ENCODE data around the gene CCDC47. TPM values are rescaled to one million over a fixed set of nuclear protein-coding genes. Genes with fewer than 3 reads are reported as not detected.
"Not testable (repeated sequence)": the region's sequence is repeated elsewhere in the genome, so short reads cannot be mapped to it uniquely, and the experiment has no call there.

The CCDC47 gene
- total RNA-seq, 1 donor from 2014 or later: 55.9 TPM

- H3K36me3 Mint-ChIP-seq: peaks cover 2% of the 10 kb centered on the region
- no peaks in the 10 kb centered on the region for H3K9me3 Mint-ChIP-seq
- H3K4me1 Mint-ChIP-seq: peaks cover 3% of the 10 kb centered on the region
- H3K4me3 Mint-ChIP-seq: no peak overlapping the region
- no peak for TF ChIP-seq CTCF (IDR thresholded peaks at IDR 0.05; ENCODE audit: unreplicated experiment)
- no peaks in the 10 kb centered on the region for H3K27me3 Mint-ChIP-seq (ENCODE audit: low read depth)
- H3K27ac Mint-ChIP-seq: no peak overlapping the region
- DNase-seq (ENCODE audit: low spot score in 2 of 2, unreplicated experiment in 2 of 2): no peak
These were observed 37.7 kb downstream of the CCDC47 start for GRCh38 chr17:63735691-63736090.

GRCh38 chr17:63722403-63722802, 51.0 kb downstream of the CCDC47 start:
- Mint-ChIP-seq H3K27me3 (ENCODE audit: low read depth) (no peaks in the 10 kb centered on the region), H3K4me1 (no peaks in the 10 kb centered on the region), H3K9me3 (no peaks in the 10 kb centered on the region), H3K36me3 (peaks cover 10% of the 10 kb centered on the region), H3K27ac (no peak overlapping the region), H3K4me3 (no peak overlapping the region)
- no peak for TF ChIP-seq CTCF (IDR thresholded peaks at IDR 0.05; ENCODE audit: unreplicated experiment)
- no peak for DNase-seq (ENCODE audit: low spot score in 2 of 2, unreplicated experiment in 2 of 2)

- H3K27me3 Mint-ChIP-seq (ENCODE audit: low read depth); H3K9me3 Mint-ChIP-seq; H3K4me3 Mint-ChIP-seq; H3K4me1 Mint-ChIP-seq; H3K27ac Mint-ChIP-seq; H3K36me3 Mint-ChIP-seq; DNase-seq (ENCODE audit: low spot score in 2 of 2, unreplicated experiment in 2 of 2): not testable (repeated sequence)
These were observed 53.2 kb downstream of the CCDC47 start for GRCh38 chr17:63720194-63720593.

GRCh38 chr17:63718988-63719387, 54.4 kb downstream of the CCDC47 start:
- Mint-ChIP-seq H3K9me3 (no peaks in the 10 kb centered on the region), H3K36me3 (peaks cover 10% of the 10 kb centered on the region), H3K4me3 (no peak overlapping the region), H3K27ac (no peak overlapping the region), H3K4me1 (no peaks in the 10 kb centered on the region), H3K27me3 (ENCODE audit: low read depth) (no peaks in the 10 kb centered on the region)
- no peak for TF ChIP-seq CTCF (IDR thresholded peaks at IDR 0.05; ENCODE audit: unreplicated experiment)
- DNase-seq (ENCODE audit: low spot score in 2 of 2, unreplicated experiment in 2 of 2): no peak

- DNase-seq (ENCODE audit: low spot score in 2 of 2, unreplicated experiment in 2 of 2): no peak
- Mint-ChIP-seq H3K27ac (no peak overlapping the region), H3K4me1 (no peaks in the 10 kb centered on the region), H3K4me3 (no peak overlapping the region), H3K9me3 (no peaks in the 10 kb centered on the region), H3K27me3 (ENCODE audit: low read depth) (no peaks in the 10 kb centered on the region), H3K36me3 (peaks cover 20% of the 10 kb centered on the region)
- TF ChIP-seq CTCF (IDR thresholded peaks at IDR 0.05; ENCODE audit: unreplicated experiment): no peak
These were observed 57.0 kb downstream of the CCDC47 start for GRCh38 chr17:63716426-63716825.

- Mint-ChIP-seq H3K9me3 (no peaks in the 10 kb centered on the region), H3K4me3 (no peak overlapping the region), H3K27ac (no peak overlapping the region), H3K4me1 (no peaks in the 10 kb centered on the region), H3K36me3 (peaks cover 20% of the 10 kb centered on the region), H3K27me3 (ENCODE audit: low read depth) (no peaks in the 10 kb centered on the region)
- DNase-seq (ENCODE audit: low spot score in 2 of 2, unreplicated experiment in 2 of 2): no peak
- TF ChIP-seq CTCF (IDR thresholded peaks at IDR 0.05; ENCODE audit: unreplicated experiment): no peak
These were observed 58.7 kb downstream of the CCDC47 start for GRCh38 chr17:63714550-63715277.
